Fibroblast of skin of left quadriceps (primary cell): ENCODE results near the gene PGP.

Source experiments
- DNase-seq, 2 experiments: peaks; one replicate each; pipeline ENCODE4 v3.0.0-alpha.2; 2013; ENCODE audit warnings: low read depth in 2 of 2

PGP gene

DNA sequence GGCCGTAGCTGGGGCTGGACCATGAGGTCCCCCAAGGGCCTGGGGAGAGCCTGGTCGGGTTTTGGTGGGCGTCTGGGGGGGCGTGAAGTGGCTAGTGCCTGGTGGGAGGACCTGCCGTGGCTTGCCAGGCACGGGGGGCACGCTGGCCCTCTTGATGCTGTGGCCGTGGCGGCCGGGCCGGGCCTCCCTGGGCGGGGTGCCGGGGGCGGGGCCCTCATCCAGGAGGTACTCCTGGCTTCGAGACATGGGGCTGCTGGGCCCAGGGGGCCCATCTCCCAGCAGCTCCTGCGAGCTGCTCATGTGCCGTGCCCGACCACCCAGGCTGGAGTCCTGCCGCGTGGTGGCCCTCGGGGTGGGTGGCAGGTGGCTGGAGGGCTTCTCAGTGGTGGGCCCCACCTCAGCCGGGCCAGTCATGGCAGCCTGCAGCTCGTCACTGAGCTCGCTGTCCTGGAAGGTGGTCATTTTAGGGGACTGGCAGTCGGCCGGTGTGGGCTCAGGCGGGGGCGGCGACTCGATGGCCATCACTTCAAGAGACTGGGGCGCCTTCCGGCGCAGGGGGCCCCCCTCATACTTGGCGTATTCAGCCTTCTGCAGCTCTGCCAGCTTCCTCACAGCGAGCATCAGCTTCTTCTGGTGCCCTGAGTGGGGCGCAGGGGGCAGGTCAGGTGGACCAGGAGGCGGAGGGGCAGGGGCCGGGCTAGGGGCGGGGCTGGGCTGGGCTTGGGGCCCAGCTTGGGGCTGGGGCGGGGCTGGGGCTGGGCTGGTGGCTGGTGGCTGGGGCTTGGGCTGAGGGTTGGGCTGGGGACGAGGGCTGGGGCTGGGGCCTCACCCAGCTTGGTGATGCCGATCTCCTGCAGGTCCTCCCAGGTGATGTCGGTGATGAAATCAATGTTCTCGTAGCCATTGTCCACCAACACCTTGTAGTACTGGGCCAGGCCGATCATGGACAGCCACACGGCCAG lies 33.4 kb downstream of the PGP start:
- no peak for DNase-seq

DNA sequence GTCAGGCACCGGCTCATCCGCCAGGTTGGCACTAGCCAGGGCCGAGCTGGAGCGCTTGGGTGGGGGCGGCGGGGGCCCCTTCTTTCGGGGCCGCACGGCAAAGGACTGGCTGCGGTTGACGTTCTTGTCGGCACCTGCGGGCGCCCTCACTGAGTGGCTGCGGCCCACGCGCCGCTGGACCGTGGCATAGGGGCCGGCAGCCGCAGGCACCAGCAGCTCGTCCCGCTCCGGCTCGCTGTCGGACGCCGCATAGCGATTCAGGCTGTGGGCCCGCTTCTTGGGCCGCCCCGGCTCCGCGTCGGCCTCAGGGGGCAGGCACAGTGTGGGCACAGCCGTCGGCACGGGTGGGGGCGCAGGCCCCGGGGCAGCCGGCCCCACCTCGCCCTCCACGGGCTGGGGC lies 34.2 kb downstream of the PGP start:
- DNase-seq = no peak

GRCh38 chr16:2179576-2179975 lies 35.1 kb downstream of the PGP start:
- DNase-seq = no peak

- no peak for DNase-seq
Observed at GRCh38 chr16:2179107-2179501, 35.5 kb downstream of the PGP start.

DNA sequence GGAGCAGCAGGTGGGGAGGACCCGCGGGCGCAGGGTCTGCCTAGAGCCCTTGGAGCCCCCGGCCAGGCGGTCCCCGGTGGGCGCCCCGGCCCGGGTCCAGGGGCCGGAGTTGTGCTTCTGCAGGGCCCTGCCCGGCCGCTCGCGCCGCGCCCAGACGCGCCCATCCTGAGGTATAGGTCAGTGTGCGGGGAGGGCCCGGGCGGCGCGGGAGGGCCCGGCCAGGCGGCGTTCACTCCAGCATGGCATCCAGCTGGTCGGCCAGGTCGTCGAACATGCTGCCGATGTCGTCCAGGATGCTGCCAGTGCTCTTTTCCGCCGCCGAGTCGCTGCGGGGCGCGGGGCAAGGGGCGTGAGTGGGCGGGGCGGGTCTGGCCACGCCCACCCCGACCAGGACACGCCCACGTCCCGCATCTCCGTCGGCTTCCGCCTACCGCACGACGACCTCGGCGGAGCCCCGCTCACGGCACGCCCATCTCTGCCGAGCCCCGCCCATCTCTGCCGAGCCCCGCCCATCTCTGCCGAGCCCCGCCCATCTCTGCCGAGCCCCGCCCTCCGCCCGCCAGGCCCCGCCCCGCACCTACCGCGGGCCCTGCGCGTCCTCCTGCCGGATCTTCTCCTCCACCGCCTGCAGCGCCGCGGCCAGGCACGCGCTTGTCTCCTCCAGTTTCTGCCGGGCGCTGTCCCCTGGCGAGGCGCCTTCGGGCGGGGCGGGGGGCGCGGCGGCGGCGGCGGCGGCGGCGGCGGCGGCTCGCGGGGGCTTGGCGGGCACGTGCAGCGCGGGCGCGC lies 36.1 kb downstream of the PGP start:
- no peak for DNase-seq

- no peak for DNase-seq
Observed at GRCh38 chr16:2177561-2177960, 37.1 kb downstream of the PGP start.

DNA sequence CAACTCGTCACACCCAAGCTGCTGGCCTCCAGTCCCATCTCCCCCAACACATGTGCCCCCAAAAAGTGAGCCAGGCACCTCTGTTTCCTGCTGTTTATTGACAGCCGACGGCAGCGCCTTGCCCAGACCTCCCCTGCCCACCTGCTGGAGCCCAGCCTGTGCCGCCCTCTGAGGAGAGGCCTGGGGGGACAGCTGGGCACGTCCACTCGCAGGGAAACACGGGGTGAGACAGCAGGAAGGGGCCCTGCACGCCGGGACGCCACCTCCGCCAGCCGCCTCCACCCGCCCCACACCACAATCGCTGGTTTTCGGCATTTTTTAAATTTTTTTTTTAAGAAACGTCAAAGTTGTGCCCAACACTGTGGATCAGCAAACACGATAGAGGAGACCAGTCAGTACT lies 37.5 kb downstream of the PGP start:
- no peak for DNase-seq

DNA sequence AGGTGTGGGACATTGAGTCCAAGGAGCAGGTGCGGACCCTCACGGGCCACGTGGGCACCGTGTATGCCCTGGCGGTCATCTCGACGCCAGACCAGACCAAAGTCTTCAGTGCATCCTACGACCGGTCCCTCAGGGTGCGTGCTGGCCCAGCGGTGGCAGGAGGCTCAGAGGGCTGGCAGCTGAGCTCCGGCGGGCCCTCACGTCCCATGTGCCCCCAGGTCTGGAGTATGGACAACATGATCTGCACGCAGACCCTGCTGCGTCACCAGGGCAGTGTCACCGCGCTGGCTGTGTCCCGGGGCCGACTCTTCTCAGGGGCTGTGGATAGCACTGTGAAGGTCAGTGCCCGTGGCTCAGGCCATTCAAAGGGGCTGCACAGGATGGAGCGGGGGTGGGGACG lies 38.6 kb downstream of the PGP start:
- no peak for DNase-seq

- no peak for DNase-seq
Observed at GRCh38 chr16:2175454-2175853, 39.2 kb downstream of the PGP start.

GRCh38 chr16:2174396-2175131 lies 40.1 kb downstream of the PGP start:
- DNase-seq = no peak

DNA sequence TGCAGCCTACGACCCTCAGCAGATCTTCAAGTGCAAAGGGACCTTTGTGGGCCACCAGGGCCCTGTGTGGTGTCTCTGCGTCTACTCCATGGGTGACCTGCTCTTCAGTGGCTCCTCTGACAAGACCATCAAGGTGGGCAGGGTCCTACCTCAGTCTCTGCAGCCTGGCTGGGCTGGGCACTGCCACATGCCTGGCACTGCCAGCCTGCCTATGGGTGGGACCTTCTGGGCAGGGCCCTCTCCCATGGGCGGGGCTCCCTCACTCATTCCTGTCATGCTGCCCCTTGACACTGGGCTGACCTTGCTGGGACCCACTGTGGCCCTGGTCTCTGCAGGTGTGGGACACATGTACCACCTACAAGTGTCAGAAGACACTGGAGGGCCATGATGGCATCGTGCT lies 40.7 kb downstream of the PGP start:
- no peak for DNase-seq

- no peak for DNase-seq
Observed at GRCh38 chr16:2173366-2173765, 41.3 kb downstream of the PGP start.

GRCh38 chr16:2172688-2173335 lies 41.8 kb downstream of the PGP start:
- DNase-seq = no peak

- no peak for DNase-seq
Observed at GRCh38 chr16:2171601-2172178, 43.0 kb downstream of the PGP start.

- DNase-seq = no peak
Observed at GRCh38 chr16:2170587-2171435, 43.8 kb downstream of the PGP start.

GRCh38 chr16:2170080-2170479 lies 44.6 kb downstream of the PGP start:
- DNase-seq = no peak

- no peak for DNase-seq
Observed at GRCh38 chr16:2167068-2167638, 47.5 kb downstream of the PGP start.

- DNase-seq = no peak
Observed at GRCh38 chr16:2166263-2167067, 48.2 kb downstream of the PGP start.

DNA sequence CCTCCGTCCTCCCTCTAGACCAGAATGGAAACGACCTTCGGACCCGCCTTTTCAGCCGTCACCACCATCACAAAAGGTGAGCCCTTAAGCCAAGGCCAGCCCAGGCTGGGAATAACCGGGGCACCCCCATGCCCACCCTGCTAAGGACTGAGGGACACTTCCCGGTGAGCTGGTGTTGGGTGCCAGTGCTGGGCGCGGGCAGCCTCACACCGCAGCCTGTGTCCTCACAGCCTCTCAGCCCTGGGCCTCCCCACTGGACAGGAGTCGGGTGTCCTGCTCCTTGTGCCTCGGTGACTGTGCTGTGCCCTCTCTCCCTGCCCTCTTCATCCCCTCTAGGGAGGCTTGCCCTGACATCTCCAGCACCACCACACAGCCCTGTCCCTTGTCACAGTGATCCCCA lies 48.8 kb downstream of the PGP start:
- no peak for DNase-seq
